HG03442 (cell line): ENCODE data around the gene KCNMA1.

Experiments used
- ATAC-seq: cut with Tn5 transposase; IDR thresholded peaks from one replicate; pipeline ENCODE4 v1.9.1; 2021; ENCODE audit warnings: mild to moderate bottlenecking, moderate library complexity; ENCODE audit not compliant: unreplicated experiment

The KCNMA1 gene

DNA sequence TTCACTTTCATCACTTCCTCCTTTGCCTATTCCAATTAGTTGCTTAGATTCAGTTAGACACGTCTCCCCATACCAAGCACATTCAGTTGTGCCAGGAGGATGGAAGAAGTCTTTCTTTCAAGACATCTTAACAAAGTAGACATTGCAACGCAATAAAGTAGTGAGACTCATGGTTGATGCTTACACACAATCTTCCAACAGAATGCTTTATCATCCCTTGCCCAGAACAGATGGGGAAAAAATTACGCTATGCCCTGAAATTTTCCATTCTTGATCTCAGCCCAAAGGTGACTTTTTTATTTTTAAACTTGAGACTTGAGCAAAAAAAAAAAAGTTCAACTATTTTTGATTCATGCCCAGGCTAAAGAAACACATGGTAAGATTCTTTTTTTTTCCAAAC, 74.9 kb downstream of the KCNMA1 start:
- ATAC-seq, result no peak

DNA sequence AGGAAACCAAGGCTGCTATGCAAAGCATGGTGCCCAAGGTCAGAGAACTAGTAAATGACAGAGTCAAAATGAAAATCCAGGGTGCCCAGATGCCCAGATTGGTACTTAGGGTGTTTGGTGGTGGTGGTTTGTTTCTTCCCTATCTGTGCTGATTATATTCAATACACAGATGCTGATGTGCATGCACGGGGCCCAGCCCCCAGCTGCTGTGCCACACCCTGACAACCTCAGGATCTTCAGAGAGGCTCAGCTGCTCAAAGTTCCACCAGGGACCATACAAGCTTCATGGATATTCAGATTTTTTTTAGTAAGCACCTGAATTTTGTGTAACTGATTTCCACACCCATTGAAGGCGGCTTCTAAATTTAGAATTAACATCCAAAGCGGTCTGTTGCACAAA, 75.6 kb downstream of the KCNMA1 start:
- ATAC-seq, result no peak

DNA sequence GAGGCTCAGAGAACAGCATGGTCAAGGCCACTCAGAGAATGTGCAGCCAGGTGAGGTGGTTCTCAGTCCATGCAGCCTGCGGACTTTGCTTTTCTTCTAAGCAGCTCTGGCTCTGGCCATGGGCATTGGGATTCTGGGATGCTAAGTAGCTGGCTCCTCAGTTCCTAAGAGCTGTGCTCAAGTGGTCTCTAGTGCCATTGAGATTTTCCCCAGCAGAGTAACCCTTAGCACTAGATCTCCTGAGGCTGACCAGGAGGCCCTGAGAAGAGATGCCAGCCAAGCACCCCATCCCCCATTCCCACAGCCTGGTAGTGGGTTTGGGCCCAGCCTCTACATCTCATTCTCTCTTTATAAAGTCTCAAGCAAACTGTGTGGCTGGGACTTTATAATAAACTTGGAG, 77.1 kb downstream of the KCNMA1 start:
- ATAC-seq, result no peak

DNA sequence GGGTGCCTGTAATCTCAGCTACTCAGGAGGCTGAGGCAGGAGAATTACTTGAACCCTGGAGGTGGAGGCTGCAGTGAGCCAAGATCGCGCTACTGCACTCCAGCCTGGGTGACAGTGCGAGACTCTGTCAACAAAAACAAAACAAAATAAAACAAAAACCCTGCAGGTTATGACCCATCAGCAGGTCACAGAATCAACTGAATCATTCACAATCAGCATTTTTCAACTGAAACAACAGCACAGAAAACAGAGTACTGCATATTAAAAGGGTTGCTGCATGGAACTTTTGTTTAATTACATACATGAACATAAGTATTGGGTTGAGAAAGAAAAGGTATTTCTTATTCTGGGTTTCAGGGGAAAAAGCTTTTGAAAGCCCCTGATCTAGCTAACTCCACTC, 77.6 kb downstream of the KCNMA1 start:
- no peak for ATAC-seq

DNA sequence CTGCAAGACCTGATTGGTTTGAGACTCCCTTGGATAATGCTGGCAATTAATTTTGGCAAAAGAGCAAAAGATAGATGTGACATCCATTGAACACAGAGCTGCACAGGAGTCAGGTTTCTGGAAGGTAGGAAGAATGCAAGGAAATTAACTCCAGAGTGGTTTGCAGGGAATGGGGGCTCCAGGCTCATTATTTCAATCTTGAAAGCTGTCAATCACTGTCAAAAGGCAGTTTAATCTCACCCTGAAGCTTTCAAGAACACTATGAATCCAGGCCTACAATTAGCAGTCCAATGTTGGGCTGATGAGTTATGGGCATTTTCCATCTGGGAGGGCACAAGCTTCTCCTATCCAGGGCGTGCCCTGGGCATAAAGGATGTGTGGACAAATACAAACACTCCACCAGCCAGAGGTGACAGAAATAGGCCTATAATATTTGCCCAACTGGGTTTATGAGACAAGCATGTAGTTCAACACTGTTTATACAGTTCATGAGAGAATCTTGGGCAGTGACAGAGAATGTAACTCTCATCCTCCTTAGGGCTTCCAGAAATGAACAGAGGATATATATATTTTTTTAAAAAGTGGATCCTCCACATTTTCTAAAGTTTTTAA, 80.5 kb downstream of the KCNMA1 start:
- ATAC-seq, result no peak

DNA sequence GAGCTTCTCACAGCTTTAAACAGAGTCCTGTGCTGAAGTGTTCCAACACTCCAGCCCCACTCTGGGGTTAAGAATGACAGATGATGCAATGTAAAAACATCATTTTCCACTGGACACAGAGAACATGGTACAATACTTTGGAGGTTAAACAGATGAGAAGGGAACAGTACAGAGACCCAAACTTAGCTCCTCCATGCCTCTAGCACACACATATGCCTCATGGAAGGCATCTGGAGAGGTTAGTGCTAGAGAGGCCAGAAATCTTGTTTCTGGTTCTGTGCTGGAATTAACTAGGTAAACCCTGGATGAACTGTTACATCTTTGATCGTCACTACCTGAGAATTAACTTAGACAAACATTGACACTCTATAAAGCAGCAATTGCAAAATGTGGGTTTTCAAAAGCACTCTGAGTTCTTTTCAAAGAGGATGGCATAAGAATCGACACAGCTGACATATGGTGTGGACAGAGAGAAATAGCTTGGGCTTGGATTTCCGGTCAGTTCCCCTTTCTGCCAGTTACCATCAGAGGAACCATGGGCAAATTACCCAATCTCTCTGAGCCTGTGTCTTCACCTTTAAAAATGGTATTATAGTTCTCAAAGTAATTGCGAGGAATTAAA, 81.9 kb downstream of the KCNMA1 start:
- ATAC-seq, result no peak

DNA sequence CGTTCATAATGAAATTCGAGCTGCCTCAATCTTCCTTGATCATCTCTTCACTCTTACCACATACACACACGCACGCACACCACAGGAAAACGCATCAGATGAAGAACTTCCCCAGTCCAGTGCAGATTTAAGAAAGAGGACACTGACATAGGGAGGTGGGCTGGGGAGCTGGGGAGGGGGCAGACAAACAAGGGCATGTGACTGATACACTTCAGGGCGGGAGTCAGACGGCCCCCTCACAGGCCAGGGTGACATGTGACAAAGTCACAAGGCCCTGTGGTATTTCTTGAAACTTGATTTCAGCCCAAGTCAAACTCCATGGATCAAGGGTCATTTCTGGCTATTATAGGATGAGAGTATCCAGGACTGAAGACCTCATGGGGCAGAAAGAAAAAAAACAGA, 82.6 kb downstream of the KCNMA1 start:
- no peak for ATAC-seq

DNA sequence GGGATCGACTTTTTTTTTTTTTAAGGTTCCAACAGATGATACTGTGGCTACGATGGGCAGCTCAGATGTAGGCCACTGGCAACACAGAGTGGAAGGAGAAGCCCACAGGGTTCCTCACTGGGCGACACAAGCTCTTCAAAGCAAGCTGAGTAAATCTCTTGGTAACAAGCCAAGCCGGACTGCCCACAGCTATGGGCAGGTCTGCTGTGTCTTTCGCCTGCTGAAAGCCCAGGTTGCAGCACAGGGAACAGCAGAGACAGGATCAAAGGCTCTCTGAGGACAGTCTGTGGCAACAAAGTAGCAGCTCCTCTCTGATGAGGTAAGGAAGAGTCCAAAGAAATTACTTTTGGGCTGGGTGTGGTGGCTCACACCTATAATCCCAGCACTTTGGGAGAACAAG, 83.6 kb downstream of the KCNMA1 start:
- no peak for ATAC-seq

DNA sequence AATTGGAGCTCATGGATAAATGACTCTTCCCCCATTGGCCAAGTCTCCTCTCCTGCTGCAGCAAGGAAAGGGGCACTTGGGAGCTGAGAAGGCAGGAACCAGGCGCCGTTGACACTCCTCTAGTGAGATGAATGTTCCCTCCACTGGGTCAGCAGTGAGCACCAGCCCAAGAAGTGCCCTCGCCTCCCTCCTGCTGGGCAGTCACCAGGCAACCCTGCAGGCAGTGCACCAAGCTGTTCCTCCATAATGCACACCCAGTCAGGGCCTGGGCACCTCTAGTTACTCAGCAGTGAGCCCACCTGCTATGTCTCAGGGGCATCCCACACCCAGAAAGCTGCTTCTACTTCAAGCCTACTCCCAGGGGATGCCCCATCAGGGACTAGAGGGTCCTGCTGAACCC, 84.3 kb downstream of the KCNMA1 start:
- no peak for ATAC-seq

DNA sequence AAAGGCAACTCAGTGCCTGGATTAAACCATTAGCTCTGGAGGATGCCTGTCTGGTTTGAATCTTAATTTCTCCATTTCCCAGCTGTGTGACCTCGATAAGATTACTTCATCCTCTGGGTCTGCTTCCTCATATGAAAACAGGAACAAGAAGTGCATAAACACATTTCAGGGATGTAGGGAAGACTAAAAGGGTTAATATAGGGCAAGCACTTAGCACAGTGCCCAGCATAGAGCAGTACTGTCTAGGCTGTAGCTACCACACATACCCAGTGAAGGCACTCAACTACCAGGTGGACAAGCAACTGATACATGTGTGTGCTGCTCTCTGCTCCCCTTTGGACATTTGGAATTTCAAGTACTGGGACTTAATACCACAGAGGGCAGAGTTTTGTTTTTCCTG, 85.4 kb downstream of the KCNMA1 start:
- ATAC-seq, result no peak

DNA sequence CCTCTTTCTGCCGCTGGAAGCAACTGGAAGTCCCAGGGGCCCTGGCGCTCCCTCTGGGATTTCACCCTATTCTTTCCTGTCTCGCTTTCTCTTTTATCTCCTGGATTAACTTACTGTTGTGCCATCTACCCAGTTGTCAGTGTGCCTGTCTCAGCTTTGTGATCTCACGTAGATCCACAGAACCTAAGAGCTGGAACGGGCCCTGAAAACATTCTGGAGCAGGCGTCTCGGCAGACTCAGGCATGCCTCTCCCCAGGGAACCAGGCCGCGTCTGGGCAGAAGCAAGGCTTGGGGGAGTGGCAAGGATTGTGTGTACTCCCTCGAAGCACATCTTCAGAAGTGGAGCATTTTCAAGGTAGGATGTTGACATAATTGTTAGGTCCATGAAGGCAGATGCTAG, 87.2 kb downstream of the KCNMA1 start:
- ATAC-seq, result no peak

DNA sequence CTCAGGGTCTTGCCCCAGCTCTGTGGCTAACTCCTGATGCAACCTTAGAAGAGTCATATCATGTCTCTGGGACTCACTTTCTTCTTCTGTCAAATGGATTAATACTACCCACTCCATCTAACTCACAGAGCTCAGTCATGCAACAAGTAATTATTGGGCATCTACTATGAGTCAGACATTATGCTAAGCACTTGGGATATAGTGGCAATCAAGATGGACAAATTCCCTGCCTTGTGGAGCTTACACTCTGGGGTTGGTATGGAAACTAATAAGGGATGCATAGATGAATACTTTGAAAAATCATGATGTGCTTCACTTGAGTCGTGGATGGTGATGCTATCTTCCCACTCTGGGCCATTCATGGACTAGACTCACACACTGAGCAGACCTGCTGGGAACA, 88.9 kb downstream of the KCNMA1 start:
- ATAC-seq, result no peak

DNA sequence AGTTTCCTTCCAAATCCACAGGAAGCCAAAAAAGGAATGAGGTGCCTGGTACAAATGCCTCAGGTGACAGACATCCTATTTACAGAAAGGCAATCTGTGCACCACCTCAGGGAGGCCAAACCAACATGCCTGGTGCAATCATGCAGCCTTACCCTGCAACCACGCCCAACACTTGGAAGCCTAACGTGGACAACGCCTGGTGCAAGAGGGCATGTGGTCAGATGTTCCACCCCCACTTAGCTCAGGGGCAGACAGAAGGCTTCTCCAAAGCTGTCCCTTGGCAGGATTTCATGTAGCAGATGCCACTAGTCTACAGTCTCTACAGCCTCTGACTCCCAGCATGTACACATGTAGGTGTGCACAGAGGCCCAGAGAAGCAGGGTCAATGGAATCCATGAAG, 89.5 kb downstream of the KCNMA1 start:
- ATAC-seq, result no peak

DNA sequence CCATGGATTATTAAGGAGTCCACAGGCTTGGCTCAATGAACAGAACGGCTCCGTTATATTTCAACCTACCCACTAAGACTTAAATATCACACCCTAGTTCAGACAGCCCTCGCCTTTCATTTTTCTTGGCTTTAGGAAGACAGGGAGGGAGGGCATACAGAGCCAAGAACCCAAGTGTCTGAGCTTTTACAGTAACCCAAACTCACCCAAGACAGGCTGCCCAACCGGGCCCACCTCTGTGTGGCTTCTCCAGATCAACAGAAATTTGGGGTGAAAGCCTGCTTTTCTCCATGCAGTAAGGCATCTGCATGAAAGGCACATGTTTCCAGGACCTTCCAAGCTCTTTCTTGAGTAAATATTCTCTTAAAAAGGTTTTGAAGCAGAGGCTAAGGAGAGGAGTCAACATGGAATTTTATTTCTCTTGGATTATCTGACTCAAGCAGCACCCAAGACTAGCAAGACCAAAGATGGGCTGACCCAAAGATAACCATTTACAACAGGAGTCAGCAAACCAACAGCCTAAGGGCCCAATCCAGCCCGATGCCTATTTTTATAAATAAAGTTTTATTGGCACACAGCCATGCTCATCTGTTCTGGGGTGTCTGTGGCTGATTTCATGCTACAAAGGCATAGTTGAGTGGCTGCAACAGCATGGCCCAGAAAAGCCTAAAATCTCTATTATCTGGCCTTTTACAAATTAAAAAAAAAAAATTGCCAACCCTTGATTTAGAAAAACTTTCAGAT, 90.1 kb downstream of the KCNMA1 start:
- ATAC-seq, result no peak

DNA sequence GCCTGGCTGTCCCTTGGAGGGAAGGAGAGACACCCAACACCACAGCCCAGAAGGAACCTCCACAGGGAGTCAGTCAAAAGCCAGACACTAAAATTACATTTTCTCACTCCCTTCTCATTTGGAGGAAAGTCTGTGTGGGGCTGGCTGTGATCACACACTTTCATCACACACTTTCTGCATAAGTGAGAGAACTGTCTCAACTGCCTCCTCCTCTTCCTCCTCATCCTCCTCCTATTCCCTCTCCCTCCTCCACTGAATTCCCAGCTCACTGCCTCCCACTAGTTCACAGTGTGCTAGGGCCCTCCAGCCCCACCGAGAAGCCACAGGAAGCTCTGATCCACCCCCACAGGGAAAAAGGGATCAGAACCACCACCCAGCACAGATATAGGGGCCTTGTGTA, 91.6 kb downstream of the KCNMA1 start:
- ATAC-seq, result no peak

DNA sequence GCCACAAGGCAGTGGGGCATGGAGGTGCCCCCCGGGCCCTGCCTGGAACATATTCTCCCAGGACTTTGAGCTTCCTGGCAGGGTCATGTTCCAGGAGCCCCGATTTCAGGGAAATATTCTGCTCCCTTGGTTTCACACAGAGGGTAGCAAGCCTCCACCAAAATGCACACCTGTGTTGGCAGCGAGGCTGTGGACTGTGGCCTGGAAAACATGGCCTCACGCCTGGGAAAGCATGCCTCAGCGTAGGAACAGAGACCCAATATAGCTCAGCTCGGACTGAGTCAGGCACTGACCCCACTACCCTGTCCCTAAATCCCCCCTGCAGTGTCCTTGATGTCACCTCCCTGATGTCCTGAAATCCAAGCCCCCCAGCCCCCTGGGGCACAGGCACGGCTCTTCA, 92.0 kb downstream of the KCNMA1 start:
- no peak for ATAC-seq

DNA sequence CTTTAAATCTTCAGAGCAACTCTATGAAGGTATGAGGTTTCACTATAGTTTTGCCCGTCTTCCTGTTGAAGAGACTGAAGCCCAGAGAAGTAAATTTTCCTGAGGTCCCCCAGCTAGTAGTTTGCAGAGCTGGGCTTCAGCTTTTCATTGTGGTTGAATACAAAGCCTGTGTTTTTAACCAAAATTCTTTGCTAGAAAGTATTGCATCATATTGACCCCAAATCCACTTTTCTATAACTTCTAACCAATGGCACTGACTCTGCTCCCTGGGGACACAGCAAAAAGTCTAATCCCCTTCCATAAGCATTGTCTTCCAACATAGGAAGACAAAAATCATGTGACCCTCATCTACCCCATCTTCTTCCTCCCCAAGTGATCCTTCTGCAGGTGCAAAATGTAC, 93.0 kb downstream of the KCNMA1 start:
- ATAC-seq, result no peak

DNA sequence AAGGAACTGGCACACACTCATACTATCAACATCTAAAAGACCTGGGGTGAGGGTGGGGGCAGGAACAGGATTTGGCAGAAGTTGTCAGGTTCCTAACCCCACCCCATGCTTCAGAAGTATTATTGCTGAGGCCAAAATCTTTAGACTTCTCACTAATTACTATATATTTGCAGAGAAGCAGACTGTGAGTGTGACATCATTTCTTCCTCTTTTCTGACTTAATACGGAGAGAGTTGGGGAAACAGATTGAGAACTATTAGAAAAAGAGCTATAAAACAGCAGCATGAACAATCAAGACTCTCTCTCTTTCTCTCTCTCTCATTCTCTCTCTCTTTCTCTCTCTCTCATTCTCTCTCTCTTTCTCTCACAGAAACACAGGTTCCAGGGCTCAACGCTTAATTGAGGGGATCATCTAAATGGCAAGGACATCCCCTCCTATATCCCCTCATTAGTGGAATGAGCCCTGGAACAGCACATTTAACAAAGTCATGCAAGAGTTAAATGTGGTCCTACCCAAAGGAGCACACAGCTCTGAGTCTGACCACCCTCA, 94.8 kb downstream of the KCNMA1 start:
- ATAC-seq, result no peak

DNA sequence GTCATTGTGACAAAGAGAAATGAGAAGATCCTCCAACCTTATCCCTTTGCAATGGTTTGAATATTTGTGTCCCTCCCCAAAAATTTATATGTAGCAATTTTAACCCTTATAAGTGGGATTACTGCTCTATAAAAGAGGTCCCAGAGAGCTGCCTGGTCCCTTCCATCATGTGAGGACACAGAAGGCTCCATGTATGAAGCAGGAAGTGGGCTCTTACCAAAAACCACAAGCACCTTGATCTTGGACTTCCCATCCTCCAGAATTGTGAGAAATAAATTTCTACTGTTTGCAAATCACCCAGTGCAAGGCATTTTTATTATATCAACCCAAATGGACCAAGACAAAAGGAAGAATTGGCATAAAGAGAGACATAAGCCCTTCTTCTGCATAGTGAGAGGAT, 95.7 kb downstream of the KCNMA1 start:
- ATAC-seq, result no peak

DNA sequence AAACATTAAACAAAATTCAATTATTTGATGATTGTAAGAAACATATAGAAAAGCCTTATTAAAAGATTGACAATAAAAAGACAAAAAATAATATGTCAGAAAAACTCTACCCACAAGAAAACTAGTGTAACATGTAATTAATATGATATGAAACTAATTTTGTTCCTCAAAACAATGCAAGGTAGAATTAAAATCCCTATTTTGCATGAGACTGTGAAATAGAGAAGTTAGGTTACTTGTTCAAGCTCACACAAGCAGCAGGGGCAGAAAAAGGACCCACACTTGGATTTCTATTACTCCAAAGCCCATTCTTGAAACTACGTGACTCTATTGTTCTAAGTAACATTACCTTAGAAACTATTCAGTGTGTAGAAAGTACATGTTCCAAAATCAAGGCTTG, 96.4 kb downstream of the KCNMA1 start:
- ATAC-seq, result no peak

DNA sequence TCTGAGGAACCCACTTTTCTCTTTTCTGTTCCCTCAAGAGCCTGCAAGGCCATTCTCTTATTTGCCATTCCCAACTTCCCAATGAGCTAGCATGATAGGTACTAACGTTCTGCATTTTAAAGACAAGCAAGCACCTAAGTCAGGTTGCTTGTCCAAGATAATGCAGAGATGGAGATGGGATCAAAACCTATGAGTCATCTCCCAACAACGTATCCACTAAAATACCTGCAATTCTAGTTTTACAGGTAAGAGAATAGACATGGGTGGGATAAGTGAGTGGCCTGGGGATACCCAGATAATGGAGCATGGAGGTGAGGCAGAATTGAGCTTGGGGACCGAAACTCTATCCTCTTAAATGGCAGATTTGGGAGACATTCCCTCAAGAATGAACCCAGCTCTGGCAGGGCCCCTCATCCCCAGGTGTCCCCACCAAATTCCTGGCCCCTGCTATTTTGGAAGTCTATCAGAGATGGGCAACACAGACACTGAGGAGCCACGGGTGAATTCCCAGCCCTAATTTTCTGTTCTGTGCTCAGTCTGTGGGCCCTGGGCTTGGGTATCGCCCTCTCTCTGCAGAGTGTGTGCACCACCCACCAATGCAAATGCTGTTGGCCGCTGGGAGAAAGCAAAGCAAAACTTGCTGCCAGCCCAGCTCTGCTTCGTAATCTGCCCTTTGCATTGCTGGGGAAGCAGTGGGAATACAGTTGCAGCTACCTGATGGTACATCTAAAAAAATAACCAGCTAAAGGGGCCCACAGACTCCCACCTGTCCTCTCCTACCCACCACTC, 98.3 kb downstream of the KCNMA1 start:
- ATAC-seq, result no peak
